KG1 (cell line): Measurements from ENCODE around the gene DAB1.

Experiments used
- DNase-seq: peaks from one replicate; lab custom pipeline; 2025; lab: John Stamatoyannopoulos, UW

The DAB1 gene

DNA sequence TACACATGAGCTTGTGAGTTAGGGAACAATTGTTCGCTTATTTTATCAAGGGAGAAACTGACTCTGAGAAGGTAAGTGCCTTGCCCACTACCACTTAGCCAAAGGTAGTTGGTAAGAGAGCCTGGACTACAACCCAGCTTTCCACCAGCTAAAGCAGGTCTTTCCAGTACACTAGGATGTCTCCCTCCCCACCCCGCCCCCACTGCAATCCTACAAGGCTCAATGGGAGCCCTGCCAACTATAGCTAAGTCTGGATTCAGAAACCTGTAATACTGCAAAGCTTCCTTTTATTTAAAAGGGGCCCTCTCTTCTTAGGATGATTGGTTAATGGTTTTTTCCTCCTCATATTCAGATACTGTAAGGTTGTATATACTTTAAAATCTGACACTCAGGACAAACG, 356.0 kb downstream of the DAB1 start:
- no peak for DNase-seq

DNA sequence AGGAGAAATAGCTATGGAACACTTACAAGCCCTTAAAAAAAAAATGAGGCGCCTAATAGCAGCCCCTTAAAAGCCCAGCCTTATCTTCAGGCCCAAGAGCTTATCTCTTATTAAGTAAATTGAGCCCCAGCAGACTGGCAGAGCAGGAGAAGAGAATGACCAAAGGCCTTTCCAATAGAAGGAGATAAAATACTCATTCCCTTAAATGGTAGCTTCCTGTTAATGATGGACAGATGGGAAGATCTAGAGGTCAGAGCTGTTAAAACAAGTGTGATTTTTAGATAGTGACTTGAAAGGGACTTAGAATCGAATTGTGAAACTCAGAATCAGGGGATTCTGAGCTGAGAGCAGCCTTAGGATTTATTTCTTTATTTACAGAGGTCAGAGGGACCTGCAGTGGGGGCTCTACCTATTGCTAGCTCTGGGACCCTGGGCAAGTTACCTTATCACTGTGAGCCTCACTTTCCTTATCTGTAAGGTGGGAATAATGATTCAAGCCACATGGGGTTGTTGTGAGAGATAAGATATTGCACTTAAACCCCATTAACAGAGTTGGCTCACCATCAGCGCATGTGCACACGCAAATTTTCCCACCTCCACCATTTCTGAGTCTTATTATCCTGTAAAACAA, 356.8 kb downstream of the DAB1 start:
- DNase-seq, result no peak

DNA sequence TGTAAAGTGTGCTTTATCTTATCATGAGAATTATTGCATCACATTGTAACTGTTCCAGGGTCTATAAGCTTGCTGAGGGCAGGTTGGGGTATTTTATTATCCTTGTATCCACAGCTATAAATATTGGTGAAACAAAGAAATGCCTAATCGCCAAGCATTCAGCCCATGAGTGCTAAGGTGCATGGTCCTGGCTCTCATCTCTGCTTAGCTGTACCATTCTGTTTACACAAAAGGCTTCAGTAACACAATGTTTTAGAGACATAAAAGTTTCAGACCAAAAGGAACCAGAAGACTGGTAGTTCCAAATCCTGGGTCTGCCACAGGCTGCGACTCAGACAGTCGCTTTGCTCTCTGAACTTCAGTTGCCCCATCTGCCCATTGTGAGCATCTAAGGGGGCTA, 358.4 kb downstream of the DAB1 start:
- no peak for DNase-seq

DNA sequence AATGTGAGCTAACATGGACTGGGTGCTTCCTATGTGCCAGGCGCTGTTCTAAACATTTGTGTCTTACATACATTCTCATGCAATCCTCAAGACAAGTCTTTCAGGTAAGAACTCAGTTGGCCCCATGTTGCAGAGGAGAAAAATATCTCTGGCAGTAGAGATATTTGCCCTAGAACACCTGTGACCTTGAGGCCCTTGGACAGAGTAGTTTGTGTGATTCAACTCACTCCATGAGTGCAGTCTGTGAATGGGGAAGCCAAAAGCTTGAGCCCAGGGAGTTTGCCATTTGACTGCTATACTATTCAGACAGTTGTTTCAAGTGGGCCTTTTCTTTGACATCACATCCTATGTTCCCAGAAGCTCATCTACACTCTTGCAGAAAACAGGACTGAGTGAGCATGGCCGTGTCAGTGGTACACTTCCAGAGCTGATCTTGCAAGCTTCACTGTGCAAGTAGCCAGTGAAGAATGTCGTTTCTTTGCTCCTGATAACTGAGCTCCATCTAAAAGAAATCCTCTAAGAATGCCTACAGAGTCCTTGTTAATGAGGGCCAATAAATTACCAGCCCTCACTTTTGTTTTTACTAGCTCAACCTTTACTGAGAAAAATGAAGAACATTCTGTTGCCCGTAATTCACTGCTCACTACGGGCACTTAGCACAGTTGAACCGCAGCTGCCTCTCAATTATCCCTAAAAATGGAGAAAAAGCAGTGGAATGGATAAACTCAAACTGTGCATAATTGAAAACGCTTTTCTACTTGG, 359.3 kb downstream of the DAB1 start:
- DNase-seq, result no peak

DNA sequence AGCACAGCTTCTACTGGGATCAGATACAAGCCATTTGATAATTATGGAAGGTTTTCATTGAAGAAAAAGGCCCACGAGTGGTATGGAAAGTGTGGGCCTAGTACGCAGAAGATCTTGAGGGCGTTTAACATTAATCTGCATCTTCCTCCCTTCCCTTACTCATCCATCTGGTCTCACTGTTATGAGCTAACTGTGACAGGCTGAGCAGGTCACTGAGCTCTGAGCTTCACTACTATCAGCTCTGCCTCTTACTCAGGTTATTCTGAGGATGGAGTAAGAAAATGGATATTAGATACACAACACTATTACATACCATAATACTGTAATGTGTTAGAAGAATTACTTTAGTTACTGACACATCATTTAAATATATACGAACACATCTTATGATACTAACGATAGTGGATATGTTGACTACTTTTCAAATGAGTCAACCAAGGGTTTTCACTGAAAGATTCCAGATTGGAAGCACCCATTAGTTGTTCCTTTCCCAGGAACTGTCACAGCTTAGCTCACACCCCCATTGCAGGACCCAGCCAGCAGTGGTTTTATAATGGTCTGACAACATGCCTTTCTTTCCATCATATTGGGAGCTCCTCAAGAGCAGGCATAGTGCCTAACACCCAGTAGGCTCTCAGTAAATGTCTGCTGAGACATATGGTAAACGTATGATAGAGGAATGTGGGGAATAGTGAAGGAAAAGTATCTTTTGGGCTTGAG, 360.3 kb downstream of the DAB1 start:
- DNase-seq, result no peak

DNA sequence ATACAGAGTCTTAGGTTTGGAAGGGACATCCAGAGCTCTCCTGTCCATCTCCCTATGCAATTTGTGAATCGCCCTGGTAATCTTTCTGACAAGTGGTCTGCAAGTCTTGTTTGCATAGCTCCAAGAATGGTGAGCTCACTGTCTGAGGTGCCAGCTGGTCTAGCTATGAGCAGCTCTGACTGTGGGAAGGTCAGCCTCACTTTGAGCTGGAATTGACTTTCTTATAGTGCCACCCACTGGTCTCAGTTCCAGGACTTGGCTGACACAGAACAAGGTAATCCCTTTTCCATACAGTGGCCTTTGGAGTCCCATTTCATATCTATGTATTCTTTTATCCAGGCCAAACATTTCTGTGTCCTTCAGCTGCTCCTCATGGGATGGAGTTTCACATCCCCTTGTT, 362.5 kb downstream of the DAB1 start:
- no peak for DNase-seq

DNA sequence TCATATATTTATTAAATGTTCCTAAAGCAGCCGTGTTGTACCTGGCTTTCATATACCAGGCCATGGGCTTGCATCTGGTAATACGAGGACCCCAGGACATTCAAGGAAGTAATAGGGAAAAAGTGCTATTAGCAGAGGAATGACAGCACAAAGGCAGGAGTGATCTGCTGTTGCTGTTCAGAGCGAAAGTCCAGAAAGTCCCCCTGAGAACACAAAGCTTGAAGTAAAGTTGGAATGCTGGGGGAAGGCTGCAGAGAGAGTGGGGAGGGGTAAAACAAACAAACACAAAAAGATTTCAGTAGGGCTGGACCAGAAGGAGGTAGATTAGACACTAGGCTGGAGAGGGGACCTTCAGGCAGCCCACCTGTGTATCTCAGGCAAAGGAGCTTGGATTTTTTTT, 363.4 kb downstream of the DAB1 start:
- DNase-seq, result no peak

DNA sequence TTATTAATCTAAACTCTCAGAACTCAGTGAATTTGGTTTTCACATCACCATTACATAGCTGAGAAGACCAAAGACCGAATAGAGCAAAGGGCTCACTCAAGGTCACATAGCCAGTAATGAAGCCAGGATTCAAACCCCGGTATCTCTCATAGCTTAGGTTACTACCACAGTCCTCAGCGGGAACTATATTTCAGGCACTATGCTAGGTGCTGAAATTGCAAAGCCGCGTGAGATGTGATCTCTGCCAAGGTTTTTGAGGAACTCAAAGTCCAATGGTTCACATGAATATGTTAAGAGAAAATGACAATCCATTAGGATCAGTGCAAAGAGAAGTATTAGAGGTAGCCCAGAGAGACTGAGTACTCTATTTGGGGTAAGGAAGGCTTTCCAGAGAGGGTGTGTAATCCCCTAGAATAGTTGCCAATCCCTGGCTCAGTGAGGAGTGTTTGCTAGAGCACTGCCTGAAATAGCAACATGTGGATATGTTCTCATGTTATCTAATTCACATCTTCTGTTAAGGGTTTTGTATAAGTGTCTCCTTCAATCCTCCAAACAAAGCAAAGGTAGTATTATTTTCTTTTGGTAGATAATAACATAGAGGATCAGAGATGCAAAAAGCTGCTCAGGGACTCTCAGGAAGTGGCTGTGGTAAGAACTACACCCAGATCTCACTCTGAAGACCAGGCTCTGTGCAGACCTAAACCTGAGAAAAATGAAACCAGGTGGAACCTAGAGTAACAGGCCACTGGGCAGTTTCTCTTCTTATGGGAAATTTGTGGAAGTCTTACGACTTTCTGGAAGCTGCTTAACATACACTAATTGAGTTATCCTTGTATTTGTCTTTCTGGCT, 365.0 kb downstream of the DAB1 start:
- DNase-seq, result no peak

DNA sequence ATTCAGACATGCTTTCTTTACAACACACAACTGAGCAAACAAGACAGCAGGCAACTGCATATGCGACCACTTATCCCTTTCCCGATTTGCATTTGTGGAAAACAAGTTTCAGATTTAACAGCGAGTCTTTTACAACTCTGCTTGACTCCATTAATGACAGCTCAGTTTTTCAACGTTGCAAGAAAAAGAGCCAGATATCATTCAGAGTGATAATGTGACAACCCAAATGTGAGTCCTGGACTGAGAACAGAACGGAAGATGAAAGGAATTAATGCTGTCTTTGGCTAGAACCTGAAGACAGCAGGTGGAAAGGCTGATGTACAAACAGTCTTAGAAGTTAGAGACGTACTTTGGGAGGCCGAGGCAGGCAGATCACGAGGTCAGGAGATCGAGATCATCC, 375.0 kb downstream of the DAB1 start:
- no peak for DNase-seq

DNA sequence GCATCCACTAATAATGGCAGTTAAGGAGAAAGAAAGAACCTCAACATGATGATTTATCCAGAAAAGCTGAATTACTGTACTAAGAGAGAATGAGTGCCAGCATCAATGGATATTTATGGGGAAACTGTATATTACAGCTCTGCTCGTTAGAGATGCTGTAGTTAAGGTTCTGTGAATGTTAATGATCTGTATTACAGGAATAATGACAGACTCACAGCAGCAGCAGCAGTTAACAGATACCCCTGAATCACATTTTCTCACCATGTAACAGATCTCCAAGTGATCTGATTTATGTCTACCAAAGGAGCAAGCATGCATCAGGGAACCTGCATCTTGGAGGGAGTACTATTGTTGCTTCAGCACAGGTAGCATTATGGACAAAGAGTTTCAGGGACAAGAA, 377.4 kb downstream of the DAB1 start:
- DNase-seq, result no peak

DNA sequence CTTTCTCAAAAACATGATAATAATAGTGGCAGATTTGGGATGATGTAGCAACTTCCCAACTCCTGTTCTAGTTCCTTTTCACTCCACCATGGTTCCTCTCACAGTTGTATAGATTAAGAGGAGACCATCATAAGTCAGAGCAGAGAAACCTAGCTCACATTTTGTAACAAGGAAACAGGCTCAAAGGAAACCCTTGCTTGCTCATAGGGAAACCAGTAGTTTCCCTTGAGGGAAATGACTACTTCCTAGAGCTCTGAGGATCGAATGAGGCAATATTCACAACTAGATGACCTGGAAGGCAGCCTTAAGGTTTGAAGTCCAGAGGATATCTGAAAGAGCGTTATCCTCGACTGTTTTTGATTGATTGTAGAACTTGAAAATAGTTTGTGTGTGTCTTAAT, 382.0 kb downstream of the DAB1 start:
- DNase-seq, result no peak

DNA sequence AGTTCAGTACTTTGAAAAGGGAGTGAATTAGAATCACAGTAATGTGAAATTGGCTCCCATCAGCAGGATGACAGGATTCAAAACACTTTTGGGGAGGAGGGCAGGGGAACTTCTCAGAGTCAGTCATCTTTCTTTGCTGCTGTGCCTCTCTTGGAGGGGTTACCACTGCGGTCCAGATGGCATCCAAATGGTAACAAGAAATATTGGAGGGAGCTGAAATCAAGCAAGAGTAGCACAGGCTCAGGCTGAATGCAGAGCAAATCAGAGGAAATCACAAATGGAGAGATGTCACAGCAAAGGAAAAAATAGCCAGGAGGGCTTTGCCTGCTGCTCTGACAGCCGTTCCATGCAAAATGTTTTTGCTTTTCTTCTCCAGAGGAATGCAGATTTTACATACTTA, 383.0 kb downstream of the DAB1 start:
- DNase-seq, result no peak

DNA sequence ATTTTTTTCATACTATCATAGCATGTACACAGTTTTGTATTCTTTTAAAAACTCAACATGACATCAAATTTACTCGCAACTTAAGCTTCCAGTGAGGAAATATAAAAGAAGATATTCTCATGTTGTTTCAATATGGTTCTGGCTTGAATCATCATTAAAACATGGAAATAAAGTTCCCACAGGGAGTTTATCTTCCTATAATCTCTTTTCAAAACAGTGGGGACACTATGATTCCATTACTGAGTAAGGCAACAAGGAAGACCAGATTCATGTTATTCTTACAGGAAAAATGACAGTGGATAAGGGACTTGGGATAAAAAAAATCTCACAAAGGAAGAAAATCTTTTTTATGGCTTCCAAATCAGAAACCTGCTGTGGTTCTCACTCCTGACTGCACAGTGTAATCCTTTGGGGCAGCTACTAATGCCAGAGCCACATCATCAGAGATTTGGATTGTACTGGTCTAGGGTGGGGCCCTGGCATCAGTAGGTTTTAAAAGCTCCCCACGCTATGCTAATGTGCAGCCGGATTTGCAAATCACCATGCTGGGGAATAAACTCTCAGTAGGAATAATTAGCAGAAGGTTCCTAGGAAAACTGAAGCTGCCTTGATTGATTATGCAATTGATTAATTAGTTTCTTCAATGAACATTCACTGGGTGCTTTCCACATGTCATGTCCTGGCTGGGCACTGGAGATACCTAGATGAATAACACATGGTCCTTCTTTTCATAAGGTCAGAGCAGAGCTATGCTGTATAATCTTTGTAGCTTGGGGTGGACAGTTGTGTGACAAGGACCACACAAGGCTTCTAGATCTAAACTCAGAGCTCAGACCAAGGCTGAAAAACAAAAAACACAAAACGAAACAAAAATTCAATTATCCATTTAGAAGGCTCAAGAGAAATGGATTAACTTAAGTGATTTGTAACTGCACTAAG, 386.9 kb downstream of the DAB1 start:
- no peak for DNase-seq

DNA sequence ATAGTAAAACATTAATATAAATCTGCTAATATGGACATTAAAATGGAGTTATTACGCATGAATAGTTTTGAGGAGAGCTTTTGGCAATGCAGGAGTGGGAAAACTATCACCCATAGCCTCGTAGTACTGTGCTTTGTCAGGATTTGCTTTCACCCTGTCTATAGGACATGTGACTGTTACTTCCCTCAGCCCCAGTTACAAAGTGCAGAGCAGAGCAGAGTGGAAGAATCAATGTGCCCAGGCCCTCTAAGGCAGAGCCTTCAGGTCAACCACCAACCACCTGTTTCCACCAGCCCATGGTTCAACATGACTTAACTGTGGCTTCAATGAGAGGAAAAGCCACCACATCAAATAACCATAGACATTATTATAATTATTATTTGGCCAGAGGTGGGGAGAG, 389.1 kb downstream of the DAB1 start:
- no peak for DNase-seq

DNA sequence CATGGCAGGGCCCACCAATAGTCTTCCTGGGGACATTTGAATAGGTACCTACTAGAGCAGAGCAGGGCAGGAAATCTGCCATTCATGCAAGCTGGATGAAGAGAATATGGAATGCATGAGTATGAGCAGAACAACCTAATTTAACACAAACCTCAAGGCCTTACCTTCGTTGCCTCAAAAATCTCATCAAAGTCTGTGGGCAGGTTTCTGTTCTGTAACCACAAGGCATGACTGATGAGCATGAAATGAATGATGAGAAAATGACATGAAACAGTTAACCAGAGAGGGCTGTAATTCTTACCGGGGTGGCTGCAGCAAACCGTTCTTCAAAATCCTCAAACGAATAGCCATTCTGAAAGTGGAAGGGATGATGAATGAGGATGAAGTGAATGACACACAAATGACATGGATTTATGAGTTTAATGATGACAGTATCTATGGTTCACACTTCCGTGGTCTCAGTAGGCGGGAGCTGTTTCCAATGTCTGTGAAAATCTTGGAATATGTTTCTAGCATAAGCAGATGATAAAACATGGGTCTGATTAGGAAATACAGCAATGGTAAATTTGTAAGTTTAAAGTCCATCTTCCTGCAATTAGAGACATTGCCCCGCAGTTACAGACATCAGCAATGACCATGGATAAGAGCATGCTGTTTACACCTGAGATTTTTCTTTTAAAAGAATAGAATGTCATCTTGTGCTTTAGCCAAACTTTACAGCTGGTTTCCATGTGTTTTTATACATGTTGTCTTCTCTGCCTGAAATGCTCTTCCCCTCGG, 390.4 kb downstream of the DAB1 start:
- no peak for DNase-seq

DNA sequence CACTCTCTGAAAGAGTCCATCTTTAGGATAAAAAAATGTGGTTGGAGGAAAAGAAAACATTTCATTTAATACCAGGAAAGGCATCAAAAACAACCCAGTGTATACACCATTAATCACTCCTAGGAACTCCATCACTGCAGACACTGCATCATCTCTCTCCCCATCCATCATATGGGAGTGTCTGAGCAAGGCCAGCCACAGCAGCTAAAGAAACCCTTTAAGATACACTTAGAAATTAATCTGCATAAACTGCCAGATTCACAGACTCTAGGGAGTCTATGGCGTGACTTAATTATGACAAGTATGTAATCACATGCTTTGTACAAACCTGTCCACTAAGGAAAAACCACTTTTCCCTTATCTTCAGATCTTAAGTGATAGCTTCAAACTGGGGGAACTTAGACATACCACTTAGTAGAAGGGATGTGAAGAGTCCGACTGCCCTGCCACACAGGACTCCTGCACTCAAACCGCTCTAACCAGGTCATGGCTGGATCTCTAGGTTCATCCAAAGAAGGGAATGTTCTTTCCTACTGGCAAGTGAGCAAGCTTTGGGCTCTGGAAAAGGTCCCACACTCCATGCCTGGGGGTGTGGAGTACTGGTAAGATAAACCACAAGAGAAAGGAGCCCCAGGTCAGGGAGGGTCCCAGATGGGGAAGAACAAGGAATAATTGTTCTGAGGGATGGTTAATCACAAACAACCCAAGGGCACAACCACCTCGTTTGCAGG, 397.1 kb downstream of the DAB1 start:
- DNase-seq, result no peak

DNA sequence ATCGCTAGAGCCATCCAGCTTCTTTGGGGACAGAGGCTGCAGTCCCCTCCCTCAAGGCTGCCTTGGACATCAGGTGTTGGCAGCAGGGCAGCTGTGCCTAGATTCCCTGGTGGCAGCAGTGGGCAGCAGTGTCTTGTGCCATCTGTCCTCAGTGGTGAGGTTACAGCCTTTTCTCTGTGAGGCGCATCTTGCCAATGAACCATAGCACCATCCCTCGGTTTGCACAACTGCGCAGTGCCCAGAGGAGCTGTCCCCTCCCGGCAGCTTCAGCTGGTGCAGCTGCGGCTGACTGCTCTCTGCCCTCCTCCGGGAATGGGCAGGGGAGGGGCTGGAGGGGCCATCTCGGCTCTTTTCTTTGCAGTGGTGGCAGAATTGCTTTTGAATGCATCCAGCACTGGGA, 399.0 kb downstream of the DAB1 start:
- no peak for DNase-seq

DNA sequence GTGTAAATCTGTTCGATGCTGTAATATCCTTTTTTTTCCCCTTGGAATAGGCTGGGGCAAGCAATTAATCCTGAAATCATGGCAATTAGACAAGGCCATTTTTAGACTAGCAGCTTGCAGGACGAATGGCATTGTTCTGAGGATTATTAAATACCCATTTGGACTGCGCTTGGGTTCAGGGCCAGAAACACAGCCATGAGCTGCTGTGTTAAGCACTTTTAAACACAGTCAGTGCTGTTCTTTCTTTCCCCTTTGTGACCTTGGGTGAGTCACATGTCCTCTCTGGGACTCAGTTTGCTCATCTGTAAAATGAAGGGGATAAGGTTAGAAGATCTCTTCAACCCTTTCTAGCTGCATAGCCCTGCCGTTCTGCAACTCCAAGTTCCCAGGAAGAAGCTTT, 399.4 kb downstream of the DAB1 start:
- DNase-seq, result no peak

DNA sequence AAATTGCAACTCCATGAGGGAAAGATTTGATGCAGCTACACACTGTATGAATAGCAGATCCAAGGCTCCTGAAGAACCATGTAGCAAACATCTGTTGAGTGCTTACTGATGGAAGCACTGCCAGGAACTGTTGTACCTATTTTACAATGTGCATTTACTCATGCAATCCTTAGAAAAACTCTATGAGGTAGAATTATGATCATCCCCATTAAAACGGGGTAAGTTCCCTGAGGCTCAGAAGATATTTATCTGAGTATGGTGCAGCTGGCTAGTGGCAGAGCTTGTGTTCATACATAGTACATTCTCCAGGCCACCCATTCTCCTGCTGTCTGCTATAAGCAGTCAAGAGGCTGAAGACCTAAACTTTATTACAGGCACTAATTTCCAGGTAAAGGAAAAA, 403.6 kb downstream of the DAB1 start:
- DNase-seq, result no peak
